Measurements from ENCODE around the gene CCDC38.
A peak's percentile ranks its signal among the peaks of the same experiment; 100 is the strongest.
"Not testable (repeated sequence)": the region's sequence is repeated elsewhere in the genome, so short reads cannot be mapped to it uniquely, and the experiment has no call there.

CCDC38 gene

DNA sequence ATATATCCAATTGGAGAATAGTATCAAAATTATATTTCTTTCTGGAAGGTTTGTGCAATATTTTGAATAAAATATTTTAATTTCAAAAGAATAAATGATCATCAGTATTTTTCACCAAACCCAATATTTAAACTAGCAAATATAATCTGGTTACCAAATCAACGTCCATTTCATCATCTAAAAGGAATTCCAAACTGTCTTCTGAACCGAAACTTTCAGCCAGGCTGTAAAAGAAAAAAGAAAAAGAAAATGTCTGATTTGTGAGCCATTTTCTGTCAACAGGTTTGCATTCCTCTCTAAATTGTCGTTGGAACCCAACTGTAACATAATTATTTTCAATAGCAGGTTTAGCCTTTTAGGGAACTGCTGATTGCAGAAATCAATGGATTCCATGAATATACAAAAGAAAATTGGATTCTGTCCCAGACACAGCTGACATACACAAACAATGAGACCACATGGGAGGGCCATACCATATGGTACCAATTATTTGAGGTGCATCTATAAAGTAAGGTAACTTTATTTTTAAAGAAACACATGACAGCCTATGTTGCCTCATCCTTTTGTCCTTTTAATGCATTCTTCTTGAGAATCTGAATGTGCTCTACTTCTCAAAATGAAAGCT, 61.0 kb downstream of the CCDC38 start:
- DNase-seq, result peak; percentile 59

- no peak for DNase-seq
These were observed 61.5 kb downstream of the CCDC38 start for GRCh38 chr12:95880895-95881294.

- no peak for DNase-seq
These were observed 64.8 kb downstream of the CCDC38 start for GRCh38 chr12:95877622-95878021.

GRCh38 chr12:95874452-95874851, 68.0 kb downstream of the CCDC38 start:
- DNase-seq, result no peak

GRCh38 chr12:95870897-95871296, 71.5 kb downstream of the CCDC38 start:
- DNase-seq, result no peak

GRCh38 chr12:95863337-95863736, 79.1 kb downstream of the CCDC38 start:
- DNase-seq, result no peak

- DNase-seq, result no peak
These were observed 80.4 kb downstream of the CCDC38 start for GRCh38 chr12:95862038-95862437.

- DNase-seq, result no peak
These were observed 82.2 kb downstream of the CCDC38 start for GRCh38 chr12:95859947-95860850.

- DNase-seq, result peak; percentile 6
These were observed 83.0 kb downstream of the CCDC38 start for GRCh38 chr12:95859344-95859816.

DNA sequence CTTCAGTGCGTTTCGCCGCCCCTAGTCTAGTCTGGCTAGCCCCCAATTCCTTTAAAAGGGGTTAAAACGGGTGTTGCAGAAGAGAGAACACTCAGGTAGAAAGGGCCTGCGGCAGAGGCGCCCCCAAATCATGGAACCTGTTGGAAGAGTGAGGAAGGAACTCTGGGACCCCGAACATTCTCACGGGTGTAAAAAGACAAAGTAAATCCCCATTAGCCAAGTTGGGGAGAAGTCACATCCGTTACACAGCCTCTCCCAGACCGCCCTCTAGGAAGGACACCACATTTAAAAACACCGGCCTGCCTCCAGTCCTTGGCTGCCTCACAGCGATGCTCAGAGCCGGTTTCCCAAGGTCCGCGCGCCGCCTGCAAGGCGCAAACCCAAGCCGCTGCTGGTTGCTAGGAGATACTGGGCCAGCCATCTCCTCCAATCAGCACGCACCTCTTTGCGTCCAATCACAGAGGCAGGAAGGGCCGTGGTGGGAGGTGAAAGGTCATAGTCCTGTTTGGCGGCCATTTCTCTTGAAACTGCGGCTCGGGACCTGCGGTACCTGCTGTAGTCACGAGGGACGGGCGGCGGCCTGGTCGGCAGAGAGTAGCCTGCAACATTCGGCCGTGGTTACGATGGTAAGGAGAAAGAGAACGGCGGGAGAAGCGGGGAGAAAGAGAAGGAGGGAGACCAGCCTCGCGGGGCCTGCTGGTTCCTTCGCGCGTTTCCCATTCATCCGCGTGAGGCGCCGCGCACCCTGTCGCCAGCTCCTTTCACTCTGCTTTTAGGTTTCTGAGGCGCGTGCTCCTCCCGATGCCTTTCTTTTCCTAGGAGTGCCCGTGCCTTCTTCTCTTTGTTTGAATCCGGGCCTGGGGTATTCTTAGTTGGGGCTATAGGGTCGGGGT, 83.7 kb downstream of the CCDC38 start, which contains the start of gene SNRPF:
SNRPF (plus strand) TSS at position 502 of the 893 bp plus-strand sequence; CDS start at position 624, 122 bp downstream.
- DNase-seq, result peak; percentile 97

- no peak for DNase-seq
These were observed 84.6 kb downstream of the CCDC38 start for GRCh38 chr12:95857799-95858198.

GRCh38 chr12:95857156-95857555, 85.3 kb downstream of the CCDC38 start:
- no peak for DNase-seq

DNA sequence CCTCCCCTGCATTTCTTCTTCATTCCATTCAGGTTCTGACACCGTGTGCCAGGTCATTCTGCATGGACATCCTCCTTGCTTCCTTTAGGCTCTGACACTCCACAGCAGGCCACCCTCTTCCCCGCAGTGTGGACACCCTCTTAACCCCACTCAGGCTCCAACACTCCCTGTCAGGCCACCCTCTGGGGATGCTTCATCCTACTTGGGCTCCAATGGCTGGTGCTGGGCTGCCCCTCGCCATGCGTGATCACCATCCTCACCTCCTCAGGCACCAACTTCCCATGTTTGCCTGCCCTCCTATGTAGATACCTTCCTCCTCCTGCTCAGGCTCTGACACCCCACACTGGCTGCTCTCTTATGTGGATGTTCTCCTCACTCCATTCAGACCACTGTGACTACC, 90.3 kb downstream of the CCDC38 start:
- no peak for DNase-seq

DNA sequence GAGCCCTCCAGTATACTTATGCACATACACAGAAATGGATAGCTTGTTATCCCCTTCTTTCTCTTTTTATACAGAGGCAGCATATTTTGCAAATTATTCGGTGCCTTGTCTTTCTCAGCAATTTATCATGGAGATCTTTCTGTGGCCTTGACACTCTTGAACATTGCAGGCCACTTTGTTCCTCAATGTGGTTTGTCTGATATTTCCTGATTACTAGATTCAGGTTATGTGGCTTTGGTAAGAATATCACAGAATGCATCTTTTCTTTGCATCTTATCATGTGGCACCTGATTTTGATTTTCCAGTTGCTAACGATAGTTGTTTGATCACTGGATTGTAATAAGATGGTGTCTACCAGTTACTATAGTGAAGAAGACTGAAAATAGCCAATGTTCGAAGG, 90.8 kb downstream of the CCDC38 start:
- no peak for DNase-seq

DNA sequence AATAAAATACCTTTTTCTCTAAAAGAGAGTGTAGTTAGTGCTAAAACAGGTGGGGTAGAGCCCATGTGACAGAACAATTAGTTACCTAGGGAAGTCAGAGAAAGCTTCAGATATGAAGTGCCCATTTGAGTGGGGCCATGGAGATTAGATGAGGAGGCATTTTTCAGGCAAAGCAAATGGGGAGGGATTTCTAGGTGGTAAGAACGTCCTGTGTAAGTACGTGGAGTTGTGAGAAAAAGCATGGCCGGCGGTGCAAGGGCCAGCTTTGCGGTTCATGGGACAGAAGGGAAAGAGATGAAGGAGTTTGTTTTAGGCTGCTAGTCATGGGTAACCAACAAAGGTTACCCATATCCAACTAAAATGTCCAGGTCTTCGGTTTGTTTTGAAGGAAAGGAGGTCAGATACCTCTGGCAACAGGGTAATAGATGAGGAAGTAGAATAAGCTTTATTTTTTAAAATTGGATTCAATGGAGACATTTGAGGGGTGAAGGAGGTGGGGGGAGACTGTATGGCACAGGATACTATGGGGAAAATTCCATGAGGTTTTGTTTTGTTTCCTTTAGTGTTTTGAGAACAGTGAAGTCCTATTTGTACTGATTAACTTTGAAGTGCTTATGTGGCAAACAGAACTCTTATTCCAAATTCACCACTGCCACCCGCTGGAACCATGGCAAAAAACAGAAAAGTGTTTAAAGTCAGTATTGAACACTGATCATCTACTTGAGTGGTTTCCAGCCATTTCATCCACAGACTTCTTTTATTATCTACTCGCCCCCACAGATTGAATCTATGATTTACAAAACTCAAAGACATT, 93.6 kb downstream of the CCDC38 start:
- peak; percentile 23 for DNase-seq

DNA sequence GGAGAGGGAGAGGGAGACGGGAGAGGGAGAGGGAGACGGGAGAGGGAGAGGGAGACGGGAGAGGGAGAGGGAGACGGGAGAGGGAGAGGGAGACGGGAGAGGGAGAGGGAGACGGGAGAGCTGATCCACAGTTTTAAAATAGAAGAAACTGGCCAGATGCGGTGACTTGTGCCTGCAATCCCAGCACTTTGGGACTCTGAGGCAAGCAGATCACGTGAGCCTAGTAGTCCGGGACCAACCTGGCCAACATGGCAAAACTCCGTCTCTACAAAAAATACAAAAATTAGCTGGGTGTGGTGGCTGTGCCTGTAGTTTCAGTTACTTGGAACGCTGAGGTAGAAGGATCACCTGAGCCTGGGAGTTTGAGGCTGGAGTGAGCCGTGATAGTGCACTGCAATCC, 100.0 kb downstream of the CCDC38 start:
- DNase-seq, result not testable (repeated sequence)

GRCh38 chr12:95838125-95838524, 104.3 kb downstream of the CCDC38 start:
- DNase-seq, result peak; percentile 40

GRCh38 chr12:95837240-95838038, 105.0 kb downstream of the CCDC38 start:
- no peak for DNase-seq

GRCh38 chr12:95836630-95837239, 105.7 kb downstream of the CCDC38 start:
- no peak for DNase-seq

DNA sequence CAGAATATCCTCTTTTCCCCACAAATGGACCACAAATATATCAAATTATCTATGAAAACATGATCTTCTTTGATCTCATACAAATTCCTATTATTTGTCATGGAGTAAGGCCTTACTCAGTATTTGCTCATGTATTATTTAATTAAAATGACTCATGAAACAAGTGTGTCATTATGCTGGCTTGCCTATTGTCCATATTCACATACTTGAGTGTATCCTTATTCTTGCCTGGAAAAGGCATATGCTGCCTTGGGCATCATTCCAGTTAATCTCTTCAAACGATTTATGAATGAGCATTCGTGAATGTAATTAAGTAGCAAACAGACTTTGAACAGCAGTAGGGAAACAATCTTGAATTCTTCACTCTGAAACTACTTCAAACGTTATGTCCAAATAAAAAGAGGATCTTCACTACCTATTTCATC, 106.2 kb downstream of the CCDC38 start:
- peak; percentile 21 for DNase-seq

DNA sequence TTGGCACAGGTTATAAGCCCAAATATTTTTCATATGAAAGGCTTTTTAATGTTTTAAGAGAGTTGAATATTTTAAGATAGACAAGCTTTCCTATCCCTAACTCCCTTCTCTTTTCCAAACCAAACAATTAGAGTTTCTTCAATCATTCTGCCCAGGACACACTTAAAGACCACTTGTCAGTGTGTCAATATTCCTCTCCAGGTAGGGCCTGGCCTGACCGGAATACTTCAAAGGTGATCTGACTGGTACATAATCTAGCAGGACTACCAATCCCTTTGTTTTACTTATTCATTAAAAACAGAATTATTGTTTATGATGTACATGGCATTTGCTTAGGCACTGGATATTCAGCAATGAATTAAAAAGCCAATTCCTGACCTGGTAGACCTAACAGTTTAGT, 107.8 kb downstream of the CCDC38 start:
- DNase-seq, result no peak
